Activated naive CD8-positive, alpha-beta T cell (primary cell): Measurements from ENCODE around the gene LRRC40.
A peak's percentile ranks its signal among the peaks of the same experiment; 100 is the strongest.
"Not testable (repeated sequence)": the region's sequence is repeated elsewhere in the genome, so short reads cannot be mapped to it uniquely, and the experiment has no call there.

Experiments
- H3K27ac Mint-ChIP-seq: one replicate; pipeline ENCODE4 v1.8.0; 2021; ENCODE audit warnings: mixed read lengths
- H3K27me3 Mint-ChIP-seq: one replicate; pipeline ENCODE4 v1.8.0; 2021; ENCODE audit warnings: mixed read lengths
- H3K36me3 Mint-ChIP-seq: one replicate; pipeline ENCODE4 v1.8.0; 2021; ENCODE audit warnings: mixed read lengths
- H3K4me1 Mint-ChIP-seq: one replicate; pipeline ENCODE4 v1.8.0; 2021; ENCODE audit warnings: low read depth, mixed read lengths
- H3K4me3 Mint-ChIP-seq: one replicate; pipeline ENCODE4 v1.8.0; 2021; ENCODE audit warnings: mild to moderate bottlenecking, mixed read lengths
- H3K9me3 Mint-ChIP-seq: one replicate; pipeline ENCODE4 v1.8.0; 2021; ENCODE audit warnings: low read depth, mixed read lengths

Gene LRRC40

GRCh38 chr1:70211541-70211940 is 6.2 kb upstream of the LRRC40 start:
- Mint-ChIP-seq H3K36me3 (peaks cover 6% of the 10 kb centered on the region), H3K27ac (peak overlapping the region; percentile 68)

DNA sequence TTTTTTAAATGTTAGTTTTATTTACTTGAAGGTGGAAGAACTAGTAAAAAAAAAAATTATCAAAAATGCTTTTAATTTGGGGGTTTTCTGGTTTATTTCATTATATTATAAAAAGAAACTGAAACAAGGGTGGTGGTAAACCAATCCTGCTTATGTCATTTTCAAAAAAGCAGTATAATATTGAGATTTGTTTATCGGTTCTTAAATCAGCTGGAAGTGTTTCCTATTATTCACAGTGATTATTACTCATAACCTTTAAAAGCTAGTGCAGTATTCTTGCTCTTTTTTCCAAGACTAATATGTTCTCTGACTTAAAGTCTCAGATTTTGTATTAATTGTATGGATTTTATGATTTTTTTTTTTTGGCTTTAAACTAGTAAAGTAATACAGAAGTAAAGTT is 5.4 kb upstream of the LRRC40 start:
- Mint-ChIP-seq H3K4me1 (peaks cover 61% of the 10 kb centered on the region), H3K9me3 (no peaks in the 10 kb centered on the region), H3K27me3 (no peaks in the 10 kb centered on the region), H3K4me3 (no peak overlapping the region), H3K27ac (no peak overlapping the region), H3K36me3 (peaks cover 6% of the 10 kb centered on the region)

More at GRCh38 chr1:70211541-70211940, 6.2 kb upstream of the LRRC40 start:
- H3K4me1 Mint-ChIP-seq = peaks cover 59% of the 10 kb centered on the region
- H3K4me3 Mint-ChIP-seq = peak overlapping the region; percentile 10
- H3K27me3 Mint-ChIP-seq = no peaks in the 10 kb centered on the region
- H3K9me3 Mint-ChIP-seq = no peaks in the 10 kb centered on the region

DNA sequence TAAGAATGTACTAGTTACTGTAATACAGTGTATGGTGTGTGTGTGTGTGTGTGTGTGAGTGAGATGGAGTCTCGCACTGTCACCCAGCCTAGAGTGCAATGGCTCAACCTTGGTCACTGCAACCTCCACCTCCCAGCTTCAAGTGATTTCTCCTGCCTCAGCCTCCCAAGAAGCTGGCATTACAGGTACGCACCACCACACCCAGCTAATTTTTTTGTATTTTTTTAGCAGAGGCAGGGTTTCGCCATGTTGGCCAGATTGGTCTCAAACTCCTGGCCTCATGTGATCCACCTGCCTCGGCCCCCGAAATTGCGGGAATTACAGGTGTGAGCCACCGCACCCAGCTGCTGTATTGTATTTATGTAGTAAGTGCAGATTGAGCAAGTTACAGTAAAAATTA is 2.9 kb upstream of the LRRC40 start:
- peaks cover 6% of the 10 kb centered on the region for H3K36me3 Mint-ChIP-seq
- peak overlapping the region; percentile 100 for H3K4me3 Mint-ChIP-seq
- peaks cover 73% of the 10 kb centered on the region for H3K4me1 Mint-ChIP-seq
- peak overlapping the region; percentile 34 for H3K27ac Mint-ChIP-seq
- H3K9me3 Mint-ChIP-seq = no peaks in the 10 kb centered on the region
- H3K27me3 Mint-ChIP-seq = no peaks in the 10 kb centered on the region

GRCh38 chr1:70207492-70207891 is 2.1 kb upstream of the LRRC40 start:
- Mint-ChIP-seq H3K9me3 (no peaks in the 10 kb centered on the region), H3K4me3 (peak overlapping the region; percentile 100), H3K4me1 (peaks cover 75% of the 10 kb centered on the region), H3K27me3 (no peaks in the 10 kb centered on the region), H3K36me3 (peaks cover 6% of the 10 kb centered on the region), H3K27ac (peak overlapping the region; percentile 61)

DNA sequence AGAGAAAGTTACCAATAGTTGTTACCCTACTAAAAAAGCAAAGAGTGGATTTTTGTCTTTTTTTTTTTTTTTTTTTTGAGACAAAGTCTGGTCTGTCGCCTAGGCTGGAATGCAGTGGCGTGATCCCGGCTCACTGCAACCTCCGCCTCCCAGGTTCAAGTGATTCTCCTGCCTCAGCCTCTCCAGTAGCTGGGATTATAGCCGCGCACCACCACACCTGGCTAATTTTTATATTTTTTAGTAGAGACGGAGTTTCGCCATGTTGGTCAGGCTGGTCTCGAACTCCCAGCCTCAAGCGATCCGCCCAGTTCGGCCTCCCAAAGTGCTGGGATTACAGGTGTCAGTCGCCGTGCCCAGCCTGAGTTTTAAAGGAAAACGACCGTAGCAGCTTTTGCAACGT is 1.5 kb upstream of the LRRC40 start:
- peaks cover 79% of the 10 kb centered on the region for H3K4me1 Mint-ChIP-seq
- not testable (repeated sequence) for H3K9me3 Mint-ChIP-seq, H3K27me3 Mint-ChIP-seq, H3K36me3 Mint-ChIP-seq
- H3K4me3 Mint-ChIP-seq = peak overlapping the region; percentile 100
- H3K27ac Mint-ChIP-seq = peak overlapping the region; percentile 99

GRCh38 chr1:70205071-70205433 is 327 bp downstream of the LRRC40 start:
- H3K36me3 Mint-ChIP-seq = peaks cover 7% of the 10 kb centered on the region
- peak overlapping the region; percentile 100 for H3K4me3 Mint-ChIP-seq
- H3K27ac Mint-ChIP-seq = peak overlapping the region; percentile 99
- peaks cover 70% of the 10 kb centered on the region for H3K4me1 Mint-ChIP-seq
- no peaks in the 10 kb centered on the region for H3K27me3 Mint-ChIP-seq
- no peaks in the 10 kb centered on the region for H3K9me3 Mint-ChIP-seq

DNA sequence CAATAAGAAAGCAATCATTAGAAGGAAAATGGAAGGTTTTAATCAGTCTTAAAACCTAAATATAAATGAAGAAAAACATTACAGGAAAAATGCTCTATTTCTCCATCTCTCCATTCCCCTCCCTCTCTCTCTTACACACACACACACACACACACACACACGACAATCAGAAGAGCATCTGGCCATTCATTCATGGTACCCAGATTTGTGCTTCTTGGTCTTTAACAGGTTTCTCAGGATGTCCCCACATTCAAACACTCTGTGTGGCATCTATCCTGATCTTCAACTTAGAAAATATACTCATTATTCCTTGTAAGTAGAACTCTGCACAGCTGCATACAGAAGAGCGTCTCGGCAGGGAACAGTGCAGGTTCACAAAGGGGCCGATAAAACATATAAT is 779 bp downstream of the LRRC40 start:
- Mint-ChIP-seq H3K27me3 (no peaks in the 10 kb centered on the region), H3K27ac (peak overlapping the region; percentile 99), H3K9me3 (no peaks in the 10 kb centered on the region), H3K36me3 (peaks cover 5% of the 10 kb centered on the region), H3K4me1 (peaks cover 65% of the 10 kb centered on the region), H3K4me3 (peak overlapping the region; percentile 100)

DNA sequence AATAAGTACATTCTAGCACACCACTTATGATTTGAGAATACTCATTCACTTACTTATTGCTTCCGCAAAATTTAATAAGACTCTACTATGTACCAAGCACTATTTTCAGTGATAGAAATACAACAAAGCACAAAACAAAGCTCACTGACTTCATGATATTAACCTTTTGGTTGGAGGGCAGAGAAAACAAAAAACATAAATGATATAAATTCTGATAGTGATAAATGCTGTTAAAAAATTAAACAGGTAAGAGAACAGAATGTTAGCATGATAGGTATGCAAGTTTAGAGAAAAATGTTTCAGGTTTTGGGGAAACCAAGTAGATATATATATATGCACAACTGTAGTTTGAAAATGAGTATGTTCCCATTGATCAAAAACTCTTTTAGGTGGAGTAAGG is 1.2 kb downstream of the LRRC40 start:
- Mint-ChIP-seq H3K27me3 (no peaks in the 10 kb centered on the region), H3K9me3 (no peaks in the 10 kb centered on the region), H3K4me3 (peak overlapping the region; percentile 100), H3K4me1 (peaks cover 61% of the 10 kb centered on the region), H3K27ac (peak overlapping the region; percentile 99), H3K36me3 (peaks cover 5% of the 10 kb centered on the region)

- H3K36me3 Mint-ChIP-seq = peaks cover 2% of the 10 kb centered on the region
- no peak overlapping the region for H3K27ac Mint-ChIP-seq
- H3K27me3 Mint-ChIP-seq = no peaks in the 10 kb centered on the region
- H3K4me3 Mint-ChIP-seq = no peak overlapping the region
- no peaks in the 10 kb centered on the region for H3K9me3 Mint-ChIP-seq
- H3K4me1 Mint-ChIP-seq = peaks cover 48% of the 10 kb centered on the region
These were observed 3.1 kb downstream of the LRRC40 start for GRCh38 chr1:70202173-70202758.

GRCh38 chr1:70200065-70200464 is 5.3 kb downstream of the LRRC40 start:
- Mint-ChIP-seq H3K9me3 (no peaks in the 10 kb centered on the region), H3K27me3 (no peaks in the 10 kb centered on the region), H3K4me1 (peaks cover 43% of the 10 kb centered on the region), H3K36me3 (peaks cover 2% of the 10 kb centered on the region), H3K27ac (no peak overlapping the region), H3K4me3 (no peak overlapping the region)

DNA sequence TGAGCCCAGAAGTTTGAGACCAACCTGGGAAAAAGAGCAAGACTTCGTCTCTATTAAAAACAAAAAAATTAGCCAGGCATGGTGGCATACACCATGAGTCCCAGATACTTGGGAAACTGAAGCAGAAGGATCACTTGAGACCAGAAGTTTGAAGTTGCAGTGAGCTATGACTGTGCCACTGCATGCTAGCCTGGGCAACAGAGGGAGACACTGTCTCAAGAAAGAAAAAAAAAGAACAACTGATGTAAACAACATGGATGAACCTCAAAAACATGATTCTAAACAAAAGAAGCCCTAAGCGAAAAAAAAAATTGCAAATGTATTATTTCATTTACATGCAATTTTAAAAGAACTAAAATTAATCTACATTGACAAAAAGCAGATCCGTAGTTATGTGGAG is 9.0 kb downstream of the LRRC40 start:
- no peaks in the 10 kb centered on the region for H3K27me3 Mint-ChIP-seq
- no peak overlapping the region for H3K27ac Mint-ChIP-seq
- no peaks in the 10 kb centered on the region for H3K9me3 Mint-ChIP-seq
- no peak overlapping the region for H3K4me3 Mint-ChIP-seq
- peaks cover 8% of the 10 kb centered on the region for H3K36me3 Mint-ChIP-seq
- peaks cover 25% of the 10 kb centered on the region for H3K4me1 Mint-ChIP-seq

DNA sequence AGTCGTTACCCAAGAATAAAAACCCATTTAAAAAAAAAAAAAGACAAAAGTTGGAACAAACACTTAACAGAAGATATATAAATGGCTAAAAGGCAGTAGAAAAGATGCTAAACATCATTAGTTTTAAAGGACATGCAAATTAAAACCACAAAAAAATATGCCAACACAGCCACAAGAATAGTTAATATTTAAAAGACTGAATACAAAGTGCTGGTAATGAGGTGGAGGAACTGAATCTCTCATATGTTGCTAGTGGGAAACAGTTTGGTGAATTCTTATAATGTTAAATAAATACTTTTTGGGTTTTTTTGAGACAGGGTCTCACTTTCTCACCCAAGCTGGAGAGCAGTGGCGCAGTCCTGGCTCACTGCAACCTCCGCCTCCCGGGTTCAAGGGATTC is 10.0 kb downstream of the LRRC40 start:
- no peaks in the 10 kb centered on the region for H3K9me3 Mint-ChIP-seq

GRCh38 chr1:70194601-70195000 is 10.8 kb downstream of the LRRC40 start:
- no peaks in the 10 kb centered on the region for H3K27me3 Mint-ChIP-seq
- no peak overlapping the region for H3K27ac Mint-ChIP-seq
- peaks cover 6% of the 10 kb centered on the region for H3K36me3 Mint-ChIP-seq
- H3K4me3 Mint-ChIP-seq = no peak overlapping the region
- peaks cover 26% of the 10 kb centered on the region for H3K4me1 Mint-ChIP-seq
- no peaks in the 10 kb centered on the region for H3K9me3 Mint-ChIP-seq

More for the DNA sequence above, 10.0 kb downstream of the LRRC40 start:
- peaks cover 21% of the 10 kb centered on the region for H3K4me1 Mint-ChIP-seq
- peaks cover 6% of the 10 kb centered on the region for H3K36me3 Mint-ChIP-seq
- no peak overlapping the region for H3K27ac Mint-ChIP-seq
- H3K4me3 Mint-ChIP-seq = no peak overlapping the region
- no peaks in the 10 kb centered on the region for H3K27me3 Mint-ChIP-seq

DNA sequence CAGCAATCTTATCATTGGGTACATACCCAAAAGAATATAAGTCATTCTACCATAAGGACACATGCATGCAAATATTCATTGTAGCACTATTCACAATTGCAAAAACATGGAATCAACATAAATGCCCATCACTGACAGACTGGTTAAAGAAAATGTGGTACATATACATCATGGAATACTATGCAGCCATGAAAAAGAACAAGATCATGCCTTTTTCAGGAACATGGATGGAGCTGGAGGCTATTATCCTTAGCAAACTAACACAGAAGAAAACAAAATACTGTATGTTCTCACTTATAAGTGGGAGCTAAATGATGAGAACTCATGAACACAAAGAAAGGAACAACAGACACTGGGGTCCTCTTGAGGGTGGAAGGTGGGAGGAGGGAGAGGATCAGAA is 12.9 kb downstream of the LRRC40 start:
- not testable (repeated sequence) for H3K27me3 Mint-ChIP-seq, H3K27ac Mint-ChIP-seq, H3K4me3 Mint-ChIP-seq, H3K9me3 Mint-ChIP-seq, H3K36me3 Mint-ChIP-seq
- H3K4me1 Mint-ChIP-seq = peaks cover 21% of the 10 kb centered on the region

DNA sequence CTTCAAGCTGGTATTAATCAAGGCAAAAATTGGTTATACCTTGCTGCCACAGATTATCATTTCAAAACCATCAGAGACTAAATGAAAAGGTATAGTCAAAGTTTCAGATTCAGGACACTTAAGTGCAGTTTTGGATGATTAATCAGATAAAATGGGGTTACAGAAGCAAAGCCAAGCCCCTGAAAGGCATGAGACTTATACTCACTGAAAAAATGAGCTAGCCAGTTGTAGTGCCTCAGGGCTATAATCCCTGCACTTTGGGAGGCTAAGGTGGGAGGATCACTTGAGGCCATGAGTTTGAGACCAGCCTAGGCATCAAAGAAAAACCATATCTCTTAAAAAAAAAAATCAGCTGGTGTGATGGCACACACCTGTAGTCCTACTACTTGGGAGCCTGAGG is 15.2 kb downstream of the LRRC40 start:
- peaks cover 18% of the 10 kb centered on the region for H3K4me1 Mint-ChIP-seq
- no peaks in the 10 kb centered on the region for H3K27me3 Mint-ChIP-seq
- H3K4me3 Mint-ChIP-seq = no peak overlapping the region
- H3K27ac Mint-ChIP-seq = no peak overlapping the region
- H3K36me3 Mint-ChIP-seq = peaks cover 15% of the 10 kb centered on the region
- no peaks in the 10 kb centered on the region for H3K9me3 Mint-ChIP-seq

DNA sequence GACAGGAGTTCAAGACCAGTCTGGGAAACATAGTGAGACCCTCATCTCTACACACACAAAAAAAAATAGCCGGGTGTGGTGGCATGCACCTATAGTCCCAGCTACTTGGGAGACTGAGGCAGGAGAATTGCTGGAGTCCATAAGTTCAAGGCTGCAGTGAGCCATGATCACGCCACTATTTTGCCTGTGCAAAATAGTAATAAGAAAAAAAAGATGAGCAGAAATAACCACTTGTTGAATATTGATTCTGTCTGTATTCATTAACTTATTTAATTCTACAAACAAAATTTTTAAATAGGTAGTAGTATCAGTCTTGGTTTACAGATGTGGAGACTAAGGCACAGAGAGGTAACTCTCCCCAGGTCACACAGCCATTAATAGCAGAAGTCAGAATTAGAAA is 16.9 kb downstream of the LRRC40 start:
- Mint-ChIP-seq H3K9me3 (no peaks in the 10 kb centered on the region), H3K4me3 (no peak overlapping the region), H3K27me3 (no peaks in the 10 kb centered on the region), H3K4me1 (peaks cover 18% of the 10 kb centered on the region), H3K27ac (no peak overlapping the region), H3K36me3 (peaks cover 15% of the 10 kb centered on the region)
